HTERT RPE-1 (cell line): ENCODE data around the gene PANX1.
"Not testable (repeated sequence)": the region's sequence is repeated elsewhere in the genome, so short reads cannot be mapped to it uniquely, and the experiment has no call there.

ENCODE experiments used
- in situ Hi-C: fragments of 300-500 bp; cut with MboI; formaldehyde crosslinking; loops from 4 replicates; pipeline ENCODE4 v1.14.3; 2020; ENCODE audit warnings: low sequenced_read_pairs

The PANX1 gene

DNA sequence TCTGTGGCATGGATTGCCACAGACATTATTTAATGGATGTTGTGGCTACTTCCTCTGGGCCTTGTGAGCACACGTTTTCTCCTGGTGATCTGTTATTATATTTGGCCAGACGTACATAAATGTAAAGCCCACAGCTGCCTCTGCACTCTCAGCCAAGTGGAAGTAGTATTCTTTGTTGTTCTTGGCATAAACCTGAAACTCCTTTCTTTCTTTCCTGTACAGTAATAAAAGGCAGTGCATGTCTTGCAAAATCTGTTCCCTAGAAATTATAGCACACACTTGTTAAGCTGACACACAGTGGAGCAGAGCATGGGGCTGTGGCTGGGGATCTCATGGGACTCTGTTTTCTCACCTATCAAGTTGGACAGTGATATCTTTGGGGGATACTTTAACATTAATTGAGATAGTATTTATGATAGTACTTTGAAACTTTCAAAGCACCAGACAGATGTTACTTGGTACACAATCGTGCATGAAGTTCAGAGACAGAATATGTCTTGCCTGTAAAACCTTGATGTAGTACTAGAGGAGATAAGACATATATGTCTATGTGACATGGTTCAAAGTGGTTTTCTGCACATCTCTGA lies 20.9 kb downstream of the PANX1 start:
- in situ Hi-C loops = no loop called here

DNA sequence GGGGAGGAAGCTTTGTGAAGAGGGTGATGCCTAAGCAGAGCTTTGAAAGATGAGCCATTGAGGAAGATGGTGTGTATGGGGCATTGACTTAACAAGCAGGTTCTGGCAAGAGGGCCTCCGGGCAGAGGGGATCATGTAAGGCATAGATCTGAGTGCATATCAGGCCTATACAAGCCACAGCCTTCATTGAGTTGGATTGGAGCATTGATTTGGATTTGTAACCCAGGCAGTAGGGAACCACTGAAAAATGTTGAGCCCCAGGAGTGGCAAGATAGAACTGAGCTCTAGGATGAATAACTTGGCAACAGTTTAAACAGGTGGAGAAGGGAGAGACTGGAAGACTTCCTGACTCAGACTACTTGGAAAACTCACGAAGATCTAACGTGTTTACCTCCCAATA lies 21.4 kb downstream of the PANX1 start:
- in situ Hi-C loops = no loop called here

DNA sequence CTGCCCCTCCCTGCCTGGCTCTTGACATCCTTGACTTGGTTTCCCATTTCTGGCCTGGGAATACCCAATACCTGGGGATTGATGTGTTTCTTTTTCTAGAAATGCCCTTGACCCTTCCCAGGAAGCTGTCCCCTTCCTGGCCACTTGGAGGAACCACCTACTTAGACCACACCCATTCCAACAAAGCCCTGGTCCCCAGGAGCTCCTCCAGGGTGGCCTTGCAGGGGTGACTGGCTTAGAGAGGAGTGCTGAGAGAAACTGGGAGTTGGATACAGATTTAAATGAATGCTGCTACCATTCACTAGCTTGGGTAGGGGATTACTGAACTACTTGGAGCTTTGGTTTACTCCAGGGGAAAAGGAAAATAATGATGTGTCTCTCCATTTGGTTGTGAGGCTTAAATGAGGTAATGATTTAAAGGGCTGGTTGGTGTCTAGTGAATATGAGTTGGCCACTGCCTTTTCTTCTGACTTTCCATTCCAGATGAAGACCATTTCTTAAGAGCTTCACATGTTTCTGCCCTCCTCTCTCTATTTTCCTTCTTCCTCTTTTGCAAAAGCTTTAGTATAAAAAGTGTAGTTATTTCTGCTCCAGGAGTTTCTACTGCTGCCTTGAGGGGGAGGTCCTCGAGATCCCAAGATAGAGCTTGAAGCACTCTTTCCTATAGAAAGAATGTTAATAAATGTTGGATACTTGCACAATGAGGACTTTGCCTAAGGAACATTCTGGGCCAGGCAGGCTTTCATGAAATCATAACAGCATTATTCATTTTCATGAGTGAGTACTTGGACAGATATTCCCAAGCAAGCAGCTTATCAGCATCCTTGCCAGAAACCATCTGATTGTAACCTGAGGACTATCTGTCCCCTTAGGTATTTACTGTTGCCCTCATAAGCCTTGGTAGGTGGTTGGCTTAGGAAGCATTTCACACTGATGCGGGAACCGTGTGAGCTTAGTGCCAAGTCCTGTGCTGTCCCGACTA lies 22.4 kb downstream of the PANX1 start:
- in situ Hi-C loops = no loop called here

DNA sequence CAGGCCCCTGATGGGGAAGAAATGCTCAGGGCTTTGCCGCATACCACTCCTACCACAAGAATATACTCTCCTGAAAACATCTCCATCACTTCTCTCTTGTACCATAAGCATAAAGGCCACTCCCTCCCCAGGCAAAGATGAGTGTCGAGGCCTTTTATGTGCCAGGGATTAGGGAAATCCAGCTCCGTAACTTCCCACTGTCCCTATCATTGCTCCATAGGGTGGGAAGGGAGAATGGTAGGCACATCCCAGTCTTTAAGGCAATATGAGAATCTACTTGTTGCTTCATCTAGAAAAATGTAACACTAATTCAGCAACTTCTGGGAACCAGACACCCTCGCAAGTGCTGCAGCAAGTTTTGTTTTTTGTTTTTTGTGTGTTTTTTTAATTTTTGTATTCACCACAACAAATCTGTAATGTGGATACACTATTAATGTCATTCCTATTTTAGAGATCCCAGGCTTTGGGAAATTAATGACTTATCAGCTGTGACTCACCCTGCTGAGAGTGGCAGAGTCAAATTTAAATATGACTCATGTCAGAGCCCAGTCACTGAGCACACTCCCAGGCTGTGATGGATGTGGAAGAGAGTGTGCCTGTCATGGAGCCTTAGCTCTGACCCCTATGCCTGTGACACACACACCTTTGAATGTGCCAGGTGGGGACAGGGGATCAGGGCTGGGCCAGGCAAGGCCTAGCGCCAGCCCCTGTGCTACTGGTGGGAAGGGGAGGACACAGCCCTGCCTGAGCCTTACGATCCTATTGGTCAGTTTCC lies 23.4 kb downstream of the PANX1 start:
- in situ Hi-C loops = no loop called here

DNA sequence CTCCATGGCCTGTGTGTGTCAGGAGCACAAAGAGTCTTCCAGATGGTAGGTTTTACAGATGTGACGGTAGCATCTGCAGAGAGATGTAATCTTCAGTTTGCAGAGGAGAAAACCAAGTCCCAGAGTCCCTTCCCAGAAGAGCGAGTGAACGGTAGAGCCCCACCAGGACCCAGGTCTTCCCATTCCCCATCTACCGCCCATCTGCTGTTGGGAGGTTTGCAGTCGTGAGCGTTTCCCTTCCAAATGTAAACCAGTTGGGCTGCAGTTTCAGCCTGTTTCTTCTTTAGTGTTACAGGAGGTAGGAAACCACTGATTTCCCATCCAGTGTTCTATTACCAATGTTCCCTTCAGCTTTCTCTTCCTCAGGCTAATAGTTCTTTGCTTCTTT lies 24.0 kb downstream of the PANX1 start:
- in situ Hi-C loops = no loop called here

DNA sequence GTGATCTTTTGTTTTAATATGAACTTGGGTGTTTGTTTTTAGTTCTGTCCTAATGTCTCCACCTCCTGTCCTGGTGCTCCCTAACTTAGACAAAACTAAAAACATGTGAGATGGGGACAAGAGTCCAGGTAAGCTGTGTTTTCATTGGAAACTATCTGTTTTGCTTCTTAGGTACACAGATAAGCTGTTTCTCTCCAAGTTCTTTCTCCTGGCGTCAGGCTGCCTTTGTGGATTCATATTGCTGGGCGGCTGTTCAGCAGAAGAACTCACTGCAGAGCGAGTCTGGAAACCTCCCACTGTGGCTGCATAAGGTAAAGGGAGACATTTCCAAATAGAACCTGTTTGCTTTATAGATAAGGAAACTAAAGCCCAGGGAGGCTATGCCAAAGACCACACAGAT lies 24.7 kb downstream of the PANX1 start:
- in situ Hi-C loops = no loop called here

DNA sequence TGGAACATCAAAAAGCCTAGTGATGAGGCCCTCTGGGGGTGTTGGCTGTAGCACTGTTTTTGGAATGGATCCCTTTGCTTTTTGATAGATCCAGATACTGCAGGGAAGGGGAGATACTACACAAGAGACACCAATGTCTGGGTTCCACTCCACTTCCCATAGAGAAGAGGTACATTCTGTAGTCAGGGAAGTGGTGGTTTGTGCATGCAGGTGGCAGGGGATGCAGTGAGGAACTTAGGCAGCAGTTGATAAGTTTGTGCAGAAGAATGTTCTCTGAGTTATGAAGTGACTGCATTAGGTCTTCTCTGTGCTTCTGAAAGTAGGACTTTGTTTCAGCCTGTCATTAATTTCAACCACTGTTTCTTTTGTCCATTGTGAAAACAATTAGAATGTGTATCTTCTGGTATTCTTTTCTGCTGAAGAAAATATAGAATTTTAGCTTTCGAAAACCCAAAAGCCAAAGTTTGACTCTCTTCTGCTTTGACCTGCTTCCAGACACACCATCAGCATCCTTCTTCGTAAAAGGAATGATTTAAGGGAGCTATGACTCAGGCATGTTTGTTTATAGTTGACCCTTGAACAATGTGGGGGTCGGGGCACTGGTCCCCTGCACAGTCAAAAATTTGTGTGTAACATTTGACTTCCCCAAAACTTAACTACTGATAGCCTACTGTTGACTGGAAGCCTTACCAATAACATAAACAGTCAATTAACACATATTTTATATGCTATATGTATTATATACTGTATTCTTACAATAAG lies 25.6 kb downstream of the PANX1 start:
- in situ Hi-C loops = no loop called here

DNA sequence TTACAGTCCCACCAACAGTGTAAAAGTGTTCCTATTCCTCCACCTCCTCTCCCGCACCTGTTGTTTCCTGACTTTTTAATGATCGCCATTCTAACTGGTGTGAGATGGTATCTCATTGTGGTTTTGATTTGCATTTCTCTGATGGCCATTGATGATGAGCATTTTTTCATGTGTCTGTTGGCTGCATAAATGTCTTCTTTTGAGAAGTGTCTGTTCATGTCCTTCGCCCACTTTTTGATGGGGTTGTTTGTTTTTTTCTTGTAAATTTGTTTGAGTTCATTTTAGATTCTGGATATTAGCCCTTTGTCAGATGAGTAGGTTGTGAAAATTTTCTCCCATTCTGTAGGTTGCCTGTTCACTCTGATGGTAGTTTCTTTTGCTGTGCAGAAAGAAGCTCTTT lies 28.7 kb downstream of the PANX1 start:
- in situ Hi-C loops = not testable (repeated sequence)

DNA sequence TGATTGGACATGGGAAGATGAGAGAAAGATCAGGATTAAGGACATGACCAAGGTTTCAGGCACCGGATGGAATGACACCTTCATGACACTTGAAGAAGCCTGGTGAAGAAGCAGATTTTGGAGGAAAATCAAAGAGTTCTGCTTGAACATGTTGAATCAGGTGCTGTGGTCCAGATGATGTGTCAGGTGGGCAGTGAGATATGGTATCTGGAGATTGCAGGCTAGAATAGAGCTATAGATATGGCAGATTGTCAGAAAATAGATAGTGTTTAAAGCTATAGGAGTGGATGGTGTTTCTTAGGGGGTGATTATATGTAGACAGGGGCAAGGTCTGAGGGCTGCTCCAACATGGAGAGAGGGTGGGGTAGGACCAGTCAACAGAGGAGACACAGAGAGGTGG lies 40.2 kb downstream of the PANX1 start:
- in situ Hi-C loops = no loop called here

DNA sequence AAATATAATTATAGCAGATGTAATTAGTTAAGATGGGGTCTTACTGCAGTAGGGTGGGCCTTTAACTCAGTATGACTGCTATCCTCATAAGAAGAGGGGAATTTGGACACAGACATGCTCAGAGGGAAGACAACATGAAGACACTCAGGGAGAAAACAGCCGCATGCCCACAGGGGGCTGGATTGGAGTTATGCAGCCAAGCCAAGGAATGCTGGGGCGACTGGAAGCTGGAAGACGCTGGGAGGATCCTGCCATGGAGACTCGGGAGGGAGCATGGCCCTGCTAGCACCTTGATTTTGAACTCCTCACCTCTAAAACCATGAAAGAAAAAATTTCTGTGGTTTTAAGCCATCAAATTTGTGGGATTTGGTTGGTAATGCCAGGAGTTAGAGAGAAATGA lies 40.9 kb downstream of the PANX1 start:
- in situ Hi-C loops = no loop called here

DNA sequence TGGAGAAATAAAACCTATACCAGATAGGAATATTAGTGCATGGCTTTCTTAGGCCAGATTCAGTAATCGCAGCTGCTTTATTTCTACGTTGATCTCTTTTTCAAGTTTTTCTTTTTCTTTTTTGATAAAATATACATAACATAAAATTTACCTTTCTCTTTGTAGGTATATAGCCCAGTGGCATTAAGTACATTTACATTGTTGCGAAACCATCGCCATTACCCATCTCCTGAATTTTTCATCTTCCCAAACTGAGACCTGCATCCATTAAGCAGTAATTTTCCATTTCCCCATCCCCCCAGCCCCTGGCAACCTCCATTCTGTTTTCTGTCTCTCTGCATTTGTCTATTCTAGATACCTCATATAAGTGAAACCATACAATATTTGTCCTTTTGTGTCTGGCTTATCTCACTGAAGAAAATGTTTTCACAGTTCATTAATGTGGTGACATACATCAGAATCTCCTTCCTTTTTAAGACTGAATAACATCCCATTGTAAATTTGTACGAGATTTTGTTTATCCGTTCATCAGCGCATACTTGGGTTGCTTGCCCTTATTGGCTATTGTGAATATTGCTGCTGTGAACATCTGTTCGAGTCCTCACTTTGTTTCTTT lies 41.4 kb downstream of the PANX1 start:
- in situ Hi-C loops = no loop called here

DNA sequence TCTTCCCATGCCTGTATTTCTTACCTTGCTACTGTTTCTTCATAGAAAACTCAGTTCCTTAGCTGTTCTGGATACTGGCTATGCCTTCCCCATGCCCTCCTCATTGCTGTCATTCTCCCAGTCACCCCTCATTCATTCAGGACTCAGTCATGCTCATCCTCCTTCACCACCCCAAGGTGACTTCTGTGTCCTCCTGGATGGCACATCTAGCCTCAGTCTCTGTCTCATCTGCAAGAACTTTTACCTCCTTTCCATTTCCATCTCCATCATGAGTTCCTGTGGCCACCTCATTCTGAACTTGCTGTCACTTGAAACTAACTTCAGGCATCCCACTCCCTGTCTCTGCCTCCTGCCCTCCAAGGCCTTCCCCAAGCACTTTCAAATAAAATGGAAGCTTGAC lies 42.3 kb downstream of the PANX1 start:
- in situ Hi-C loops = no loop called here

DNA sequence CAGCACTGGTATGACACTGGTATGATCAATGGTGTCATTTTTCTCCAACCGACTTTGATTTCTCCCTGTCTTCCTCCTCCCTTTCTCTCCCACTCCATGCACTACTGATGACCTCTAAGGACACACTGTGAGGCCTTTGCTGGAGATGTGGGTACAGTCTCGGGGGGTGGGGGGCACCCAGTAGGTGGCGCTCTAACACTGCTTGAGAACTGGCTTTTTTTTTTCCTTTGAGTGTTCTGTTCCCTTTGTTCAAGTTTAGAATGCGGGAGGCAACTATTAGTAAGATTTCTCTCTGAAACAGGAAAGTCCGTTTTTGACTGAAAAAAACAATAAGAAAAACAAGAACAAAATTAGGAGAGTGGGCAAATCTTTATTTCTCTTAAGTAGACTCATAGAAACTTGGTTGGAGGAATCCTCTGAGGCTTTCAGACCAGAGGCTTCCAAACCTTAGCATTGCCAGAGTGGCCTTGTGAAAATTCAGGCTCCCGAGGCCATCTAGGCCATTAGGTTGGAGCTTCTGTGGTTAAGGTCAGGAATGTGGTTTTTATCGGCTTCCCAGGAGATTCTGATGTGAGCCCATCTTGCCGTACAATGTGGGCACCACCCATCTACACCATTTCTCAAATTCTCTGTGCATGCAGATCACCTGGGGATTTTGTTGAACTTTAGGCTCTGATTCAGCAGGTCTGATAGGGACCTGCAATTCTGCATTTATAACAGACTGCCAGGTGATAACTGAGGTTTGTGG lies 43.2 kb downstream of the PANX1 start:
- in situ Hi-C loops = no loop called here

DNA sequence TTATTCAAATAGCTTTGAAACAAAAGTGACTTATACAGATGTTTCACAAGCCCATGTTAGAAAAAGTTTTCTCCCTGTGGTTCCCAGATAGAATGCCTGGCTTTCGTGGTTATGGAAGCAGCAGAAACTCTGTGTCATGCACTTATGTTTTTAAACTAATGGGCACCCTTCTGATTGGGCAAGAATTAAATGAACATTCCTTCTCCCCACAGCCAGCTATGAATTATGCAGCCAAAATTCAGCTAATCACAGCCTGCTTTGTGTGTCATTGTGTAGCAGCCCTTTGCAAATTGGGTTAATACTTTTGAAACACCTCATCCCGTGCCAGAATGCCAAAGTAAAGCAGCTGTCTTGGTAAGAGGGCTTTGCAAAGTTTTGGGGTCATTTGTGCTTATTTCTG lies 46.9 kb downstream of the PANX1 start:
- in situ Hi-C loops = no loop called here

DNA sequence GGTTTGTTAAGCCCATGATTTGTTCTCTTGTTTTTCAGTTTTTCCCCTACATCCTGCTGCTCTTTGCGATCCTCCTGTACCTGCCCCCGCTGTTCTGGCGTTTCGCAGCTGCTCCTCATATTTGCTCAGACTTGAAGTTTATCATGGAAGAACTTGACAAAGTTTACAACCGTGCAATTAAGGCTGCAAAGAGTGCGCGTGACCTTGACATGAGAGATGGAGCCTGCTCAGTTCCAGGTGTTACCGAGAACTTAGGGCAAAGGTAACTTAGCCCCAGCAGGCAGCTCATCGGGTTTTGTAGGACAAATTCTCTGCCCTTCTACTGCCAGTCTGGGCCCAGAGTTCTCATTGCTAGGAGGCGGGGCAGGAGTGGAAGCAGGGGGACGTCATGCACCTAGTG lies 49.7 kb downstream of the PANX1 start:
- in situ Hi-C loops = no loop called here

DNA sequence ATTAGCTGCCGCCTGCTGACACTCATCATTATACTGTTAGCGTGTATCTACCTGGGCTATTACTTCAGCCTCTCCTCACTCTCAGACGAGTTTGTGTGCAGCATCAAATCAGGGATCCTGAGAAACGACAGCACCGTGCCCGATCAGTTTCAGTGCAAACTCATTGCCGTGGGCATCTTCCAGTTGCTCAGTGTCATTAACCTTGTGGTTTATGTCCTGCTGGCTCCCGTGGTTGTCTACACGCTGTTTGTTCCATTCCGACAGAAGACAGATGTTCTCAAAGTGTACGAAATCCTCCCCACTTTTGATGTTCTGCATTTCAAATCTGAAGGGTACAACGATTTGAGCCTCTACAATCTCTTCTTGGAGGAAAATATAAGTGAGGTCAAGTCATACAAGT lies 51.1 kb downstream of the PANX1 start:
- in situ Hi-C loops = no loop called here

DNA sequence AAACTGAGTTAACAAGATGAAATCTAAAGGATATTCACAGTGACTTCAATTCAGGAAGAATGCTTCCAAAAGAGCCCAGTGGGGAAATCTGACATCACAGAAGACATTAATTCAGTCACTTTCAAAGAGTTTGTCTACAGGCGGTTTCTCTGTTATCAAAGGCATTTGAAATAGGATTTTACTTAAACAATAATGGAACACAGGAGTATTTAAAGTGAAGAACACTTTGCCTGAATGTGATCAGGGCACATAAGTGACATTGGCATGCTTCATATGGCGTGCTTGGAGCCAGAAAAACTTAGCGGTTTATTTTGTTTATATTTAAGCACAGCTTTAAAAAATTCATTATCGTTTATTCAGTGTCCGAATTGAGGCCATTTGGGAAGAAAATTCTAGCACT lies 52.9 kb downstream of the PANX1 start:
- in situ Hi-C loops = no loop called here

DNA sequence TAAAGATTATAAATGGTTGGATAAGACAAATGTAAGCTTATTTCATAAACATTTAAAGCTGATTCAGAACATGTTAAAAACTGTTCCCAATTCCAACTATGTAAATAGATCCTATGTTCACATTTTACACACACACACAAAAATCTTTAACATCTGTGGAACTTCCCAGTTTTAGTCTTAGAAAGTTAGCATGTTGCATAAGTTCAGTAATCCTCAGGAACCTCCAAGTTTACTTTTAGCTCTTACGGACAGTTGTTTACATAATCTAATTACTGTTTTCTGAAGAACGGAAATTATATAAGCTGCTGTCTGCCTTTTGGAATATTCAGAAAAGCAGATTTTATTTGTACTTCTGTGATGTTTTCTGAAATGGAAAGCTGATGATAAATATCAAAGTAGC lies 53.3 kb downstream of the PANX1 start:
- in situ Hi-C loops = no loop called here

DNA sequence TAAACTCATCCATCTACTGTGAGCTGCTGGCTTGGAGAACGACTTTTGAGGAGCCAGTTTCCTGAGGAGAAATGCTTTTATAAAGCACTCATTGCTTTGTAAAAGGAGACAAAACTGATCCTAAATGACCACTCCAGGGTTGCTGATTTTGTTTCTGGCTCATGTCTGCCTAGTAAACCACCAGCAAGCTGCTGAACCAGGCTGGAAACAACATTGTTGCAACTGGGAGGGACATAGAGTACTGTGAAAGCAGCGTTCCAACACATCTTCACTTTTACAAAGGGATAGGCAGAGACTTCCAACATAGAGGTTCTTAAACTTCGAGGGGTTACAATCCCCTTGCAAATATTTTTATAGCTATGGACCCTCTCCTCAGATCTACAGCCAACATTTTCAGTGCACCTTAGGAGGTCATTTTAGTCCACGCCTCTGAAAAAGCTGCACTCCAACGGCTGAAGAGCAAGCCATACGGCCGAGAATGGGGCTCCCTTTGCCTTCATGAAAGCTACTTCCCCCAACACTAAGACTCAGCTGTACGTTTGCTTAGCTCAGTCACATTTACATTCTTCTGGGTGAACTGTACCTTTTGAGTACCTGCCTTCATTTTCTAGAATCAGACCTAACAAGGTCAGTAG lies 54.7 kb downstream of the PANX1 start:
- in situ Hi-C loops = no loop called here
